Astrocyte (in vitro differentiated cells and primary cell): ENCODE measurements around the gene BICD1. TPM values are rescaled to one million over a fixed set of nuclear protein-coding genes. Genes with fewer than 3 reads are reported as not detected.
"Not testable (repeated sequence)": the region's sequence is repeated elsewhere in the genome, so short reads cannot be mapped to it uniquely, and the experiment has no call there.

ENCODE experiments used
- DNase-seq: peaks from one replicate; pipeline ENCODE4 v3.0.0-alpha.2; 2010; ENCODE audit warnings: low read depth
- FAIRE-seq: peaks from 2 replicates; lab custom pipeline; 2011; peaks lifted over from hg19 to GRCh38; lab: Jason Lieb, UNC
- H2AFZ ChIP-seq: 2 replicates; pipeline ENCODE4 v1.6.0; 2012; ENCODE audit warnings: low read depth, low read length, inconsistent platforms
- H3K27ac ChIP-seq: 2 replicates; pipeline ENCODE4 v1.5.1; 2011; ENCODE audit warnings: low read depth, low read length, inconsistent platforms
- H3K27me3 ChIP-seq: 2 replicates; pipeline ENCODE4 v1.6.0; 2011; ENCODE audit warnings: low read length, inconsistent platforms; ENCODE audit not compliant: insufficient read depth
- H3K36me3 ChIP-seq: 2 replicates; pipeline ENCODE4 v1.5.1; 2011; ENCODE audit warnings: low read length, inconsistent platforms; ENCODE audit not compliant: insufficient read depth
- H3K4me1 ChIP-seq: 2 replicates; pipeline ENCODE4 v1.5.1; 2011; ENCODE audit warnings: low read length, inconsistent platforms; ENCODE audit not compliant: insufficient read depth
- H3K4me2 ChIP-seq: 2 replicates; pipeline ENCODE4 v1.6.0; 2012; ENCODE audit warnings: low read length, inconsistent platforms
- H3K4me3 ChIP-seq: 2 replicates; pipeline ENCODE4 v1.5.1; 2011; ENCODE audit warnings: low read depth, mild to moderate bottlenecking, low read length, inconsistent platforms; ENCODE audit not compliant: insufficient read depth
- H3K79me2 ChIP-seq: 2 replicates; pipeline ENCODE4 v1.6.0; 2012; ENCODE audit warnings: mild to moderate bottlenecking, low read length, inconsistent platforms; ENCODE audit not compliant: insufficient read depth
- H3K9ac ChIP-seq: 2 replicates; pipeline ENCODE4 v1.6.0; 2012; ENCODE audit warnings: mild to moderate bottlenecking, low read length, inconsistent platforms
- H3K9me3 ChIP-seq: 2 replicates; pipeline ENCODE4 v1.5.1; 2012; ENCODE audit warnings: low read depth, mild to moderate bottlenecking, low read length, inconsistent platforms; ENCODE audit not compliant: insufficient read depth
- H4K20me1 ChIP-seq: 2 replicates; pipeline ENCODE4 v1.6.0; 2012; ENCODE audit warnings: low read length, inconsistent platforms; ENCODE audit not compliant: insufficient read depth
- H3K27ac Mint-ChIP-seq: one replicate; pipeline ENCODE4 v1.8.0; 2021; ENCODE audit warnings: mild to moderate bottlenecking, mixed read lengths; ENCODE audit not compliant: unreplicated experiment
- H3K27me3 Mint-ChIP-seq: one replicate; pipeline ENCODE4 v1.8.0; 2021; ENCODE audit warnings: low read depth, mixed read lengths; ENCODE audit not compliant: unreplicated experiment
- H3K36me3 Mint-ChIP-seq: one replicate; pipeline ENCODE4 v1.8.0; 2021; ENCODE audit warnings: low read depth, mixed read lengths; ENCODE audit not compliant: unreplicated experiment
- H3K4me1 Mint-ChIP-seq: one replicate; pipeline ENCODE4 v1.8.0; 2021; ENCODE audit warnings: low read depth, mixed read lengths; ENCODE audit not compliant: unreplicated experiment
- H3K4me3 Mint-ChIP-seq: one replicate; pipeline ENCODE4 v1.8.0; 2021; ENCODE audit warnings: mild to moderate bottlenecking, moderate library complexity, mixed read lengths; ENCODE audit not compliant: unreplicated experiment
- H3K9me3 Mint-ChIP-seq: one replicate; pipeline ENCODE4 v1.8.0; 2021; ENCODE audit warnings: mild to moderate bottlenecking, mixed read lengths; ENCODE audit not compliant: unreplicated experiment
- CTCF ChIP-seq: IDR thresholded peaks from 2 replicates; pipeline ENCODE4 v1.5.1; 2011; ENCODE audit warnings: low read depth, mild to moderate bottlenecking, inconsistent platforms, low read length, moderate library complexity; ENCODE audit not compliant: insufficient read depth
- EZH2 ChIP-seq: IDR thresholded peaks from 2 replicates; pipeline ENCODE4 v1.6.1; 2012; ENCODE audit warnings: mild to moderate bottlenecking, low read length, inconsistent platforms; ENCODE audit not compliant: insufficient read depth
- total RNA-seq: library from RNA; stranded (reverse); gene quantifications from 2 replicates; pipeline ENCODE4 v1.2.1, GENCODE V29; 2021

BICD1 gene
- total RNA-seq, 1 donor from 2014 or later, result 28.7 TPM

- Histone ChIP-seq H3K9me3 (no peaks in the 10 kb centered on the region), H3K4me2 (no peak overlapping the region), H3K27ac (no peak overlapping the region), H3K27me3 (no peaks in the 10 kb centered on the region), H4K20me1 (peaks cover 50% of the 10 kb centered on the region), H3K36me3 (no peaks in the 10 kb centered on the region), H3K9ac (no peak overlapping the region), H3K4me1 (peaks cover 6% of the 10 kb centered on the region), H2AFZ (no peak overlapping the region), H3K79me2 (peaks cover 59% of the 10 kb centered on the region), H3K4me3 (no peak overlapping the region)
- FAIRE-seq, result no peak
- H3K27me3 Mint-ChIP-seq, result no peaks in the 10 kb centered on the region
- TF ChIP-seq CTCF (no peak), EZH2 (no peak)
- peaks cover 1% of the 10 kb centered on the region for H3K36me3 Mint-ChIP-seq
- no peak overlapping the region for H3K4me3 Mint-ChIP-seq
- no peak overlapping the region for H3K27ac Mint-ChIP-seq
- no peaks in the 10 kb centered on the region for H3K9me3 Mint-ChIP-seq
- H3K4me1 Mint-ChIP-seq, result peaks cover 8% of the 10 kb centered on the region
- no peak for DNase-seq
Measured at GRCh38 chr12:32179011-32179395, 72.4 kb downstream of the BICD1 start.

- Mint-ChIP-seq H3K36me3 (peaks cover 5% of the 10 kb centered on the region), H3K9me3 (no peaks in the 10 kb centered on the region), H3K27me3 (no peaks in the 10 kb centered on the region), H3K4me1 (peaks cover 9% of the 10 kb centered on the region), H3K27ac (no peak overlapping the region), H3K4me3 (no peak overlapping the region)
- Histone ChIP-seq H3K4me1 (peaks cover 6% of the 10 kb centered on the region), H2AFZ (no peak overlapping the region), H4K20me1 (peaks cover 39% of the 10 kb centered on the region), H3K9ac (no peak overlapping the region), H3K79me2 (peaks cover 53% of the 10 kb centered on the region), H3K9me3 (no peaks in the 10 kb centered on the region), H3K27me3 (no peaks in the 10 kb centered on the region), H3K27ac (no peak overlapping the region), H3K4me3 (no peak overlapping the region), H3K4me2 (no peak overlapping the region), H3K36me3 (no peaks in the 10 kb centered on the region)
- no peak for FAIRE-seq
- no peak for DNase-seq
- TF ChIP-seq EZH2 (no peak), CTCF (no peak)
Measured at GRCh38 chr12:32181498-32182175, 75.0 kb downstream of the BICD1 start.

- Histone ChIP-seq H3K79me2 (peaks cover 49% of the 10 kb centered on the region), H3K9me3 (no peaks in the 10 kb centered on the region), H3K4me3 (no peak overlapping the region), H3K4me1 (peaks cover 6% of the 10 kb centered on the region), H3K9ac (no peak overlapping the region), H3K27me3 (no peaks in the 10 kb centered on the region), H3K4me2 (no peak overlapping the region), H2AFZ (no peak overlapping the region), H3K36me3 (no peaks in the 10 kb centered on the region), H3K27ac (no peak overlapping the region), H4K20me1 (peaks cover 31% of the 10 kb centered on the region)
- Mint-ChIP-seq H3K27ac (peak overlapping the region; percentile 66), H3K4me1 (peaks cover 7% of the 10 kb centered on the region), H3K36me3 (peaks cover 7% of the 10 kb centered on the region), H3K4me3 (no peak overlapping the region), H3K9me3 (no peaks in the 10 kb centered on the region), H3K27me3 (no peaks in the 10 kb centered on the region)
- no peak for FAIRE-seq
- TF ChIP-seq CTCF (no peak), EZH2 (no peak)
- no peak for DNase-seq
Measured at GRCh38 chr12:32183650-32184049, 77.0 kb downstream of the BICD1 start.

- Histone ChIP-seq H4K20me1 (peaks cover 14% of the 10 kb centered on the region), H3K79me2 (peaks cover 39% of the 10 kb centered on the region)
- H3K9ac ChIP-seq, H3K36me3 Mint-ChIP-seq, H3K4me1 Mint-ChIP-seq, H2AFZ ChIP-seq, H3K4me3 Mint-ChIP-seq, H3K4me3 ChIP-seq, DNase-seq, FAIRE-seq, H3K4me2 ChIP-seq, H3K27ac Mint-ChIP-seq, H3K9me3 ChIP-seq, H3K36me3 ChIP-seq, H3K27me3 ChIP-seq, H3K27me3 Mint-ChIP-seq, H3K4me1 ChIP-seq, H3K27ac ChIP-seq, H3K9me3 Mint-ChIP-seq: not testable (repeated sequence)
Measured at GRCh38 chr12:32187127-32187526, 80.5 kb downstream of the BICD1 start.
